Sigmoid colon (tissue), 4 donors: Measurements from ENCODE around the gene KIF12.

Source experiments
- CTCF ChIP-seq, 4 experiments: fragments of 450-650 bp in 3 of 4; fragments of 200-600 bp in 1 of 4; IDR thresholded peaks; one replicate each; pipeline ENCODE4 v1.5.1; 2016 to 2019; ENCODE audit warnings: antibody characterized with exemption in 4 of 4, mild to moderate bottlenecking in 3 of 4, moderate library complexity in 2 of 4
- EP300 ChIP-seq, 4 donors: sonication (generic); formaldehyde crosslinking; IDR thresholded peaks; one replicate each; pipeline ENCODE4 v1.6.1; 2017; ENCODE audit warnings: antibody characterized with exemption in 4 of 4
- POLR2A ChIP-seq, 2 donors: fragments of 450-650 bp; IDR thresholded peaks; one replicate each; pipeline ENCODE4 v1.6.1; 2016; ENCODE audit warnings: antibody characterized with exemption in 2 of 2, mild to moderate bottlenecking in 2 of 2, moderate library complexity in 2 of 2

- TF ChIP-seq CTCF (IDR thresholded peaks at IDR 0.05): no peak
- no peak for TF ChIP-seq POLR2A (IDR thresholded peaks at IDR 0.05)
- no peak for TF ChIP-seq EP300 (IDR thresholded peaks at IDR 0.05)
These were observed 52.2 kb downstream of the KIF12 start for GRCh38 chr9:114046875-114047274.
